ENCODE measurements around the gene PLEKHS1. TPM values are rescaled to one million over a fixed set of nuclear protein-coding genes. Genes with fewer than 3 reads are reported as not detected.

Gene PLEKHS1
- polyA plus RNA-seq, 3 donors from 2014 or later, result not detected

Other genes with a start within 250 kb of the PLEKHS1 start
- gene HABP2, start 198.6 kb upstream of the PLEKHS1 start, polyA plus RNA-seq, result not detected
- not detected for gene NRAP, start 87.6 kb upstream of the PLEKHS1 start, polyA plus RNA-seq
- 10 to 100 TPM; 14.9 to 32.4 (median 27.1) TPM for gene CASP7, start 71.8 kb upstream of the PLEKHS1 start, polyA plus RNA-seq
- 1 to 10 TPM; 4.3 to 7.1 (median 4.4) TPM for gene DCLRE1A, start 102.4 kb downstream of the PLEKHS1 start, polyA plus RNA-seq
- 10 to 100 TPM in 2 of 3 donors, 1 to 10 TPM in 1; 8.9 to 11.3 (median 10.2) TPM for gene NHLRC2, start 103.0 kb downstream of the PLEKHS1 start, polyA plus RNA-seq

Measured in immature natural killer cell (primary cell).